Activated T-cell treated with anti-CD3 and anti-CD28 coated beads for 24 hours (primary cell): Measurements from ENCODE around the gene MYO3B.

ENCODE experiments used
- DNase-seq: peaks from one replicate; pipeline ENCODE4 v3.0.0-alpha.2; 2020; ENCODE audit warnings: low read depth

MYO3B gene

GRCh38 chr2:170696948-170697347 lies 519.0 kb downstream of the MYO3B start:
- no peak for DNase-seq

- no peak for DNase-seq
Measured at GRCh38 chr2:170701011-170701410, 523.1 kb downstream of the MYO3B start.

DNA sequence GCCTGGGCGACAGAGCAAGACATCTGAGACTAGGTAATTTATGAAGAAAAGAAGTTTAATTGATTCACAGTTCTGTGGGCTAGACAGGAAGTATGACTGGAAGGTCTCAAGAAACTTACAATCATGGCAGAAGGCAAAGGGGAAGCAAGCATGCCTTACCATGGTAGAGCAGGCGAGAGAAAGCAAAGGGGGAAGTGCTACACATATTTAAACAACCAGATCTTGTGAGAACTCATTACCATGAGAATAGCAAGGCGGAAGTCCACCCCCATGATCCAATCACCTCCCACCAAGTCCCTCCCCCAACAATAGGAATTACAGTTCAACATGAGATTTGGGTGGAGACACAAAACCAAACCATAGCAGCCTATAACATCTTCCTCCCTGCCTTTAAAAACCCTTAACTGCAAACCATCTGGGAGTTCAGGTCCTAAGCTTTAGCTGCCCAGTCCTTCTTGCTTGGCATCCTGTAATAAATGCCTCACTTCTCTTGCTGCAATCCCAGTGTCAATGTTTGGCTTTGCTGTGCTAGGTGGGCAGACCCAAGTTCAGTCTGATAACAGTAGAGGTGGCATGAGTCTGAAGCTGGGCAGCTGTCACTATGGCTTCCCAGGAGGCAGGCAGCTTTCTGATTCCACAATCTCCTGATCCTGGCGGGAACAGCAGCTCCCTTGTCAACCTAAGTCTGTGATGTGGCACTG lies 526.0 kb downstream of the MYO3B start:
- DNase-seq, result no peak
